OCI-LY3 (cell line): ENCODE results near the gene PDE1A.

Source experiments
- H2AFZ ChIP-seq: fragments of 200-600, 300-600 bp; shearing (Covaris generic); 2 replicates; pipeline ENCODE4 v1.6.0; 2014; ENCODE audit warnings: antibody characterized with exemption, low read depth, low read length
- H3K27ac ChIP-seq: fragments of 200-600, 300-600 bp; sonication (generic); 2 replicates; pipeline ENCODE4 v1.5.1; 2014; ENCODE audit warnings: mild to moderate bottlenecking, low read length, moderate library complexity, mixed read lengths
- H3K27me3 ChIP-seq: fragments of 200-600, 300-600 bp; sonication (generic); 2 replicates; pipeline ENCODE4 v1.6.1; 2014; ENCODE audit warnings: low read depth, low read length, mixed read lengths
- H3K36me3 ChIP-seq: fragments of 200-600, 300-600 bp; sonication (generic); replicated peaks from 2 replicates; pipeline ENCODE3; 2014; ENCODE audit warnings: low read depth, low read length, mixed read lengths
- H3K4me1 ChIP-seq: fragments of 300-600, 200-600 bp; sonication (generic); 2 replicates; pipeline ENCODE4 v1.6.1; 2014; ENCODE audit warnings: low read length, mixed read lengths
- H3K4me2 ChIP-seq: fragments of 200-600, 300-600 bp; sonication (generic); 2 replicates; pipeline ENCODE4 v1.6.1; 2014; ENCODE audit warnings: low read length, mixed read lengths
- H3K4me3 ChIP-seq: fragments of 300-600, 200-600 bp; sonication (generic); 2 replicates; pipeline ENCODE4 v1.5.1; 2014; ENCODE audit warnings: antibody characterized with exemption, mild to moderate bottlenecking, low read length, moderate library complexity
- H3K79me2 ChIP-seq: fragments of 300-600, 200-600 bp; shearing (Covaris generic); 2 replicates; pipeline ENCODE4 v1.6.1; 2014; ENCODE audit warnings: mild to moderate bottlenecking, low read length, mixed read lengths
- H3K9ac ChIP-seq: fragments of 300-600, 200-600 bp; shearing (Covaris generic); 2 replicates; pipeline ENCODE4 v1.6.0; 2014; ENCODE audit warnings: mild to moderate bottlenecking, low read length, moderate library complexity
- H3K9me3 ChIP-seq: fragments of 200-600, 300-600 bp; shearing (Covaris generic); 2 replicates; pipeline ENCODE4 v1.6.1; 2014; ENCODE audit warnings: low read length, mixed read lengths; ENCODE audit not compliant: insufficient read depth
- H4K20me1 ChIP-seq: fragments of 200-600, 300-600 bp; sonication (generic); 2 replicates; pipeline ENCODE4 v1.6.1; 2016; ENCODE audit warnings: low read length, mixed read lengths; ENCODE audit not compliant: insufficient read depth
- EZH2phosphoT487 ChIP-seq: fragments of 200-600 bp; shearing (Covaris generic); IDR thresholded peaks from 2 replicates; pipeline ENCODE4 v1.6.1; 2018; ENCODE audit warnings: antibody characterized with exemption, mixed run types, low read depth
- TF ChIP-seq, protein P1 (sequence below): fragments of 200-600, 300-600 bp; sonication (generic); IDR thresholded peaks from 2 replicates; pipeline ENCODE4 v1.5.1; 2014; ENCODE audit warnings: antibody characterized with exemption, low read length, low read depth

The PDE1A gene

GRCh38 chr2:182361477-182361876 is 65.4 kb downstream of the PDE1A start:
- TF ChIP-seq, protein P1, sequence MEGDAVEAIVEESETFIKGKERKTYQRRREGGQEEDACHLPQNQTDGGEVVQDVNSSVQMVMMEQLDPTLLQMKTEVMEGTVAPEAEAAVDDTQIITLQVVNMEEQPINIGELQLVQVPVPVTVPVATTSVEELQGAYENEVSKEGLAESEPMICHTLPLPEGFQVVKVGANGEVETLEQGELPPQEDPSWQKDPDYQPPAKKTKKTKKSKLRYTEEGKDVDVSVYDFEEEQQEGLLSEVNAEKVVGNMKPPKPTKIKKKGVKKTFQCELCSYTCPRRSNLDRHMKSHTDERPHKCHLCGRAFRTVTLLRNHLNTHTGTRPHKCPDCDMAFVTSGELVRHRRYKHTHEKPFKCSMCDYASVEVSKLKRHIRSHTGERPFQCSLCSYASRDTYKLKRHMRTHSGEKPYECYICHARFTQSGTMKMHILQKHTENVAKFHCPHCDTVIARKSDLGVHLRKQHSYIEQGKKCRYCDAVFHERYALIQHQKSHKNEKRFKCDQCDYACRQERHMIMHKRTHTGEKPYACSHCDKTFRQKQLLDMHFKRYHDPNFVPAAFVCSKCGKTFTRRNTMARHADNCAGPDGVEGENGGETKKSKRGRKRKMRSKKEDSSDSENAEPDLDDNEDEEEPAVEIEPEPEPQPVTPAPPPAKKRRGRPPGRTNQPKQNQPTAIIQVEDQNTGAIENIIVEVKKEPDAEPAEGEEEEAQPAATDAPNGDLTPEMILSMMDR, result no peak
- no peak for TF ChIP-seq EZH2phosphoT487
- H3K4me2 ChIP-seq, result no peak overlapping the region

DNA sequence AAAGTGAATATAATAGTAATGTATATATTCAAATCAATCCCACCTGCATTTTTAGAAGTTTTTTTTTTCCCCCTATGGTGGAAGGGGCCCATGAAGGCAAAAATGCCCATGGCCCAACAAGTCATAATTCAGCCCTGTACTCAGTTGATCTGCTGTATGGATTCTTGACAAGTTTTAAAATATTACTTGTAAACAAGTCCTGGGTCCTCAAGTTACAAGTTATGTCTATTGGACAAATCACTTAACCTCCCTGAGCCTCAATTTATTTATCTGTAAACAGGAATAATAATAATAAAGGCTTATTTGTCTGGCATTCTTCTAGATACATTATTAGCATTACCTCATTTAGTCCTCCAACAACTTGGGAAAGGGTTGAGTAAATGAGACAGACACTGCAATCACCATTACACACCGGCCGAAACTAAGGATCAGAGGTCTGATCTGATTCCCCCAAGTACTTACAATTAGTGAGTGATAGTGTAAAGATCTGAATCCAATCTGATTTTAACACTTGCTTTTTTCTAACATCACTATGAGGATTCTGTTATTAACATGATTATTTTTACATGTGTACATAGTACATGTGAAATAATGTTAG is 66.1 kb downstream of the PDE1A start:
- Histone ChIP-seq H3K36me3 (no peaks in the 10 kb centered on the region), H3K4me1 (no peaks in the 10 kb centered on the region), H4K20me1 (no peaks in the 10 kb centered on the region), H3K4me2 (no peak overlapping the region), H3K79me2 (no peaks in the 10 kb centered on the region), H3K27me3 (no peaks in the 10 kb centered on the region), H3K4me3 (no peak overlapping the region), H3K27ac (no peak overlapping the region), H3K9me3 (no peaks in the 10 kb centered on the region), H2AFZ (no peak overlapping the region), H3K9ac (no peak overlapping the region)
- TF ChIP-seq EZH2phosphoT487, result no peak
- TF ChIP-seq, protein P1, result no peak

More at GRCh38 chr2:182361477-182361876, 65.4 kb downstream of the PDE1A start:
- no peak overlapping the region for H3K9ac ChIP-seq
- H4K20me1 ChIP-seq, result no peaks in the 10 kb centered on the region
- H3K9me3 ChIP-seq, result no peaks in the 10 kb centered on the region
- no peaks in the 10 kb centered on the region for H3K4me1 ChIP-seq
- no peaks in the 10 kb centered on the region for H3K27me3 ChIP-seq
- no peaks in the 10 kb centered on the region for H3K79me2 ChIP-seq
- H2AFZ ChIP-seq, result no peak overlapping the region
- no peak overlapping the region for H3K4me3 ChIP-seq
- no peaks in the 10 kb centered on the region for H3K36me3 ChIP-seq
- H3K27ac ChIP-seq, result no peak overlapping the region

DNA sequence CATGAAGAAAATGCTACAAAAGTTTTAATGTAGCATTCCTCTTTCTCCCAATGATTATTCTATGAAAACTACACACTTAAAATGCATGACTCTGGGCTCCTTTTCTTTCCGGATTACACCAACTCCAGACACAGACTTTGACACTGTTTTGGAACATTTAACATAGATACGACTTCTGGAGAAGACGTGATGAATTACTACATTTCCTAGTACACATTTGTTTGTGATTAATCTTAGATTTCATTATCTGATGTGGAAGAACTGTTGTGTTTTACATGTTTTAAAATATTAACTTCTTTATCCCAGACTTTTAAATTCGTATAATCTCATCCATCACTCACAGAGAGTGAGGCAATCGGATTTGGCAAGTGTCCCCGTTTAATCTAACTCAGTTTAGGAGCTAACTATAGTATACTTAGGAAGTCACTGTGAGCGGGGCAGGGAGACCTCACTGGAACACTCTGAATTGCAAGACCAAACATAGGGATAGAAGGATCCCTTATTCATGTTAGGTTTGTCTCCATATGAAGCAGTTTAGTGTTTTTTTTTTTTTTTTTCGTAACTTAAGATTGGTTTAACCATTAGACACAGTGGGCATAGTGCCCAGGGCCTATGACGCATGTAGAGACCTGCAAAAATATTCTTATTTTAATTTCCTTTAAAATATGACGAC is 66.7 kb downstream of the PDE1A start:
- no peaks in the 10 kb centered on the region for H3K27me3 ChIP-seq
- H3K36me3 ChIP-seq, result no peaks in the 10 kb centered on the region
- no peak overlapping the region for H3K9ac ChIP-seq
- H3K4me1 ChIP-seq, result no peaks in the 10 kb centered on the region
- TF ChIP-seq EZH2phosphoT487, result no peak
- TF ChIP-seq, protein P1, result no peak
- no peaks in the 10 kb centered on the region for H4K20me1 ChIP-seq
- H3K4me2 ChIP-seq, result no peak overlapping the region
- no peak overlapping the region for H3K4me3 ChIP-seq
- no peak overlapping the region for H2AFZ ChIP-seq
- no peak overlapping the region for H3K27ac ChIP-seq
- no peaks in the 10 kb centered on the region for H3K79me2 ChIP-seq
- H3K9me3 ChIP-seq, result no peaks in the 10 kb centered on the region

GRCh38 chr2:182359027-182359989 is 67.5 kb downstream of the PDE1A start:
- Histone ChIP-seq H3K4me3 (no peak overlapping the region), H3K27me3 (no peaks in the 10 kb centered on the region), H3K4me1 (no peaks in the 10 kb centered on the region), H3K9ac (no peak overlapping the region), H4K20me1 (no peaks in the 10 kb centered on the region), H2AFZ (no peak overlapping the region), H3K27ac (no peak overlapping the region), H3K36me3 (no peaks in the 10 kb centered on the region), H3K79me2 (no peaks in the 10 kb centered on the region), H3K4me2 (no peak overlapping the region), H3K9me3 (no peaks in the 10 kb centered on the region)
- TF ChIP-seq, protein P1, result no peak
- no peak for TF ChIP-seq EZH2phosphoT487
